VCaP (cell line): Measurements from ENCODE around the gene CLIP4.

ENCODE experiments used
- H3K27ac ChIP-seq: fragments of 450-650 bp; 2 replicates; pipeline ENCODE4 v1.5.1; 2017
- CTCF ChIP-seq: fragments of 450-650 bp; conservative IDR thresholded peaks from 2 replicates; pipeline ENCODE4 v1.5.1; 2017; ENCODE audit warnings: mild to moderate bottlenecking, moderate library complexity

CLIP4 gene

GRCh38 chr2:29072971-29073725, 42.1 kb upstream of the CLIP4 start:
- no peak for TF ChIP-seq CTCF

GRCh38 chr2:29073933-29074332, 41.3 kb upstream of the CLIP4 start:
- no peak for TF ChIP-seq CTCF
- H3K27ac ChIP-seq: no peak overlapping the region

More at GRCh38 chr2:29072971-29073725, 42.1 kb upstream of the CLIP4 start:
- no peak overlapping the region for H3K27ac ChIP-seq

GRCh38 chr2:29074411-29074810, 40.8 kb upstream of the CLIP4 start, which contains the start of gene PCARE:
PCARE (minus strand) TSS chr2:29074523; CDS start chr2:29074261, 262 bp downstream.
- H3K27ac ChIP-seq: no peak within 1 kb of the TSS
- TF ChIP-seq CTCF: no peak

- TF ChIP-seq CTCF: no peak
- no peak overlapping the region for H3K27ac ChIP-seq
Observed at GRCh38 chr2:29075894-29076705, 39.1 kb upstream of the CLIP4 start.

GRCh38 chr2:29079887-29080286, 35.3 kb upstream of the CLIP4 start:
- TF ChIP-seq CTCF: no peak
- H3K27ac ChIP-seq: no peak overlapping the region

GRCh38 chr2:29080886-29081743, 34.1 kb upstream of the CLIP4 start:
- TF ChIP-seq CTCF: no peak
- H3K27ac ChIP-seq: no peak overlapping the region
